T1000 (cell line): ENCODE measurements around the gene UBAC1.
"Not testable (repeated sequence)": the region's sequence is repeated elsewhere in the genome, so short reads cannot be mapped to it uniquely, and the experiment has no call there.

Experiments used
- DNase-seq: peaks from one replicate; lab custom pipeline; 2025; ENCODE audit warnings: mixed read lengths; lab: John Stamatoyannopoulos, UW

UBAC1 gene

DNA sequence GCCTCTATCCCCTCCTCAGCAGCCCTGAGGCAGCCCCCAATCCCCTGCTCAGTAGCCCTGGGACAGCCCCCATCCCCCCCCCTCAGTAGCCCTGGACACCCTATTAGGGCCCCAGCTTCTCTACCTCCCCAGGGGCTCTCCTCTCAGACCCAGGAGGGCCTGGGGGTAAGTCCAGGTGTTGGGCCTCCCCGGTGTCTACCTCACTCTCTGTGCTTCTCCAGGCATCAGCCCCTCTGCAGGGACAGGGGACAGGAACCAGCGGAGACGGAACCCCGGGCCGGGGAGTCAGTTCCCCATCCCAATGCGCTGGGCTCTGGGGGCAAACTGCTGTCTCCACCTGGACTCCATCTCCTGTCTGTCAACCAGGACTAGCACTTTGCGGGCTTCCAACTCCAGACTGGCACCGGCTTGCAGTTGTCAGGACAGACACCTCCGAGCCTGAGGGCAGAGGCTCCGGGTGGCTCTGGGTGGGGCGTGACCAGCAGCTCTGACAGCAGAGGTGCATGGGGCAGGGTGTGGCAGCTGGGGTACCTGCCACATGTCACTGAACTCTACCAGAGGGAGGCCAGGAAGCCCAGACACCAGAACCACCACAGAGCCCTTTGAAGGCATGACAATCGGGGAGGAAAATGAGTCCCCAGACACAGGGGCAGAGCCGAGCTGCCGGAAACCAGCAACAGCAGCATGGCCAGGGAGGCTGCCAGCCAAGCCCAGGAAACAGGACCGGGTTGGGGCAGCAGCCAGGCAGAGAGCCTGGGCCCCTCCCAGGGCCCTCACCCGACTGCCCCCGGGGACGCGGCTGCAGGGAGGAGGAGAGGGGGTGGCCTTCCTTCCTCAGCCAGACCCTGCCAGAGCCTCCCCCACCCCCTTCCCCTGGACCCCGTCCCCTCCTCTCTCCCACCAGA lies 17.7 kb upstream of the UBAC1 start:
- DNase-seq = no peak

DNA sequence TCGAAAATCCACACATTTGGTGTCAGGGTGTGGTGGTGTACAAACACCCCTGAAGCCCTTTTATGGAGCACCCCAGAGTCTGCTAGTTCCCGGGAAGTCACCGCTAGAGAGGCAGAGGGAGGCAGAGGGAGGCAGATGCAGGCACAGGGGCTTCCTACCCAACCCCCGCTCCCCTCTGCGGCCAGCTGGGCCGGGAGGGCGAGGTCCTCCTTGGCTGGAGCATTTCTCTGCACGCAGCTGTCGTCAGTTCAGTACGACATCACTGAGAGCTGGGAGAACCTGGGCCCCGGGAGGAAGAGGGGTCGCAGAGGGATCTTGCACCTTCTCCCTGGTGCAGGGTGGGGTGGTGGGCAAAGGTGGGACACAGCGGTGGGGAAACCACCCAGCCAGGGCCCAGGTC lies 15.8 kb upstream of the UBAC1 start:
- no peak for DNase-seq

DNA sequence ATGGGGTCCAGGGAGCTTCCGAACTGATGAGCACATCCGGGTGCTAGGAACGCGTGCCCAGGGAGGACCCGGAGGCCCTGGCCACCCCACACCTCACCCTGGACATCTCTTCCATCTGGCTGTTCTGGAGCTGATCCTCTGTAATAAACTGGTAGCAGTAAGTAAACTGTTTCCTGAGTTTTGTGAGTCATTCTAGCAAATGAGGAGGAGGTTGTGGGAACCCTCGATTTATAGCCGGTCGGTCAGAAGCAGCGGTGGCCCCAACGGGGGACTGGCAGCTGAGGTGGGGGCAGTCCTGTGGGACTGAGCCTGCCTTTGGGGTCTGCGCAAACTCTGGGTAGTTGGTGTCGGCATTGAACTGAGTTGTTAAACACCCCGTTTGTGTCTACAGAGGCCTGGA lies 15.4 kb upstream of the UBAC1 start:
- DNase-seq = no peak

DNA sequence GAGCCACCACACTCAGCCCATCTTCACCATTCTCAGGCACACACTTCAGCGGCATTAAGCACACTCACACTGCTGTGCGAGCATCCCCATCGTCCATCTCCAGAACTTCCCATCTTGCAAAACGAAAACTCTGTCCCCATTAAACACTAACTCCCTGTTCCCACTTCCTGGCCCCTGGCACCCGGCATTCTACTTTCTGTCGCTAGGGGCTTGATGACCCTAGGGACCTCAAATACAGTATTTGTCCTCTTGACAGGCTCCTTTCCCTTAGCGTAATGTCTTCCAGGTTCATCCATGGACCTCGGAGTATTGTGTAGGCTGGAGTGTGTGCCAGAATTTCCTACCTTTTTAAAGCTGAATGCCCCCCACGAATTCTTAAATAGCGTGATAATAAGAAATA lies 14.7 kb upstream of the UBAC1 start:
- no peak for DNase-seq

DNA sequence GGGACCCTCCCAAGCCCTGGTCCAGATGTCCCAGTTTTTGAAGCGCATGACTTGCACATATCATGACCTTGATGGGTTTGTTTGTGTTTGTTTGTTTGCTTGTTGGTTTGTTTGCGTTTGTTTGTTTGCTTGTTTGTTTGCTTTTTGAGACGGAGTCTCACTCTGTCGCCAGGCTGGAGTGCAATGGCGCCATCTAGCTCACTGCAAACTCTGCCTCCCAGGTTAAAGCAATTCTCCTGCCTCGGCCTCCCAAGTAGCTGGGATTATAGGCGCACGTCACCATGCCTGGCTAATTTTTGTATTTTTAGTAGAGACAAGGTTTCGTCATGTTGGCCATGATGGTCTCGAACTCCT lies 13.0 kb upstream of the UBAC1 start:
- DNase-seq = no peak

DNA sequence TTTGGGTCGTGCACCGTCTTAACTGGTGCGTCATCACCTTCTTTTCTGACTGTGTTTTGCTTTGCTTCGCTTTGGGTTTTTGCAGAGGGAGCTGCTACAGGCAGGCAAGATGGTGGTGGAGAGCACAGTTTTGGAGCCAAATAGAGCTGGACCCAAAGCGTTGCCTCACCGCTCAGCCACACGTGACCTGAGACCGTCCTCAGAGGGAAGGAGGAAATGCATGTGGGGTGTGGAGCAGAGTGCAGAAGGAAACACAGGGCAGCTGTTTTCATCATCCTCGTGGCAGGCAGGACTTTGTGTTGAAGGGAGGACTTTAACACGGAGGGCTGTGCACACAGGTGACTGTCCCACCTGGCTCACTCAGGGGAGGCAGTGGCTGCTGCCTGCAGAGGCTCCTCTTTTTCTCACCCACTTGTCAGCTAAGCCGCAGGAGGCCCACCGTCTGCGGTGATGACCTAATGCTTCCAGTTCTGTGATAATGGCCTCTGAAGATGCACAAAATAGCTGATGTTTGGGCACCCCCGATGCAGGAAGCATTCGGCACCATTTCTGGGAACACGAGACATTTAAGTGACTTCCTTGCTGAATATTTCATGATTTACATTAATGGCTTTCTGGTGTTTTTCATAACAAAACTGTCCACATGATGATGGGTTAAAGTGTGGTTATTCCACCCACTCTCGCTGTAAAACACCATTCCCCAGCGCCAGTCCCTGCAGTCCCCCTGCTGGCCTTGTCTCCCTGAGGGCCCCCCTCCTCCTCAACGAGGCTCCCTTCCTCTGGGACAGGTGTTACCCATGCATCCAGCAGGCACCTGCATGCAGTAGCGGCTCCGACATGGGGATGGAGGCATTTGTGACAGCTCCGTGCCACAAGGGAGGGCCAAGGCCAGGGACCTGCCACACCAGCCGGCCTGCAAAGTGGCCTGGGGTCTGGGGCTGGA lies 12.4 kb upstream of the UBAC1 start:
- DNase-seq = no peak

DNA sequence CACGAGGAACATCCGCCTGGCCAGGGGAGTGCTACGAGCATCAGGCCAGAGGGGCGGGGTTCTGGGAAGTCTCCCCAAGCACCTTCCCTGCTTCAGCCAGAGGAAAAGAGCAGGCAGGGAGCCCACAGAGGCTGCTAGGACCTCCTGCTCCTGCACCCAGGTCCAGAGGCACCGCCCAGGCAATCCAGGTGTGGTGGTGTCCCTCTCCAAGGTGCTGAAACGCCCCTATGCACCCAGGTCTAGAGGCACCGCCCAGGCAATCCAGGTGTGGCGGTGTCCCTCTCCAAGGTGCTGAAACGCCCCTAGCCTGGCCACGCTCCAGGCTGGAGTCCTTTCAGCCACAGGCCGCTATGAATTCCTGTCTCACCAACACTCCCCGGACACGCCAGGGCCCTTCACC lies 10.7 kb upstream of the UBAC1 start:
- no peak for DNase-seq

DNA sequence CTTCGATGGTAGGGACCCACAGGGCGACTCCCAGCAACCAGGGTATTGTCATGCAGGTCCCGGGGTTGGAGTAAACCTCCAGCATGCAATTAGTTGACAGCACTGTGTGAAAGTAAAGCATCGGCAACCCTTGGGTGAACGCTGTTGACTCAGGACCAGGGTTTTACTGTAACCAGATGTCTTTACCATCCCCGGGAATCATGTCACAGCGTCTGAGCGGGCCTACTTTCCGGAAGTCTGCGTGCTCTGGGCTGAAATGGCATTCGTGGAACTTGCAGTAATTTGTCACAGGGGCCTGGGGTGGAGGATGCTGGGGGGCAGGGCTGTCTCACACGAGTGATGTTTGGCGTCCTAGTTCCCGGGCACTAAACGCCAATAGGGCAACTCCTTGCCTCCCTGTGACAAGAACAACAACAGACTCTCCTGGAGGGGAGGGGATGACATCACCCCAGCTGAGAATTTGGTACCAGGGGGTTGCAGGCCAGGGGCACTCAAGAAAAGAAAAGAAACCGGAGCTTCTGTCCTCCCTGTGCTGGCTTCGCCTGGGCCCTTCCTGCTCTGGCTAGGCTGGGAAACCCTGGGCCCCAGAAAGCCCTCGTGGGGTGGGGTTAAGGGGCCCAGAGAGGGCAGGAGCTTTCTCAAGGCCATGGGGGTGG lies 10.1 kb upstream of the UBAC1 start:
- DNase-seq = no peak

DNA sequence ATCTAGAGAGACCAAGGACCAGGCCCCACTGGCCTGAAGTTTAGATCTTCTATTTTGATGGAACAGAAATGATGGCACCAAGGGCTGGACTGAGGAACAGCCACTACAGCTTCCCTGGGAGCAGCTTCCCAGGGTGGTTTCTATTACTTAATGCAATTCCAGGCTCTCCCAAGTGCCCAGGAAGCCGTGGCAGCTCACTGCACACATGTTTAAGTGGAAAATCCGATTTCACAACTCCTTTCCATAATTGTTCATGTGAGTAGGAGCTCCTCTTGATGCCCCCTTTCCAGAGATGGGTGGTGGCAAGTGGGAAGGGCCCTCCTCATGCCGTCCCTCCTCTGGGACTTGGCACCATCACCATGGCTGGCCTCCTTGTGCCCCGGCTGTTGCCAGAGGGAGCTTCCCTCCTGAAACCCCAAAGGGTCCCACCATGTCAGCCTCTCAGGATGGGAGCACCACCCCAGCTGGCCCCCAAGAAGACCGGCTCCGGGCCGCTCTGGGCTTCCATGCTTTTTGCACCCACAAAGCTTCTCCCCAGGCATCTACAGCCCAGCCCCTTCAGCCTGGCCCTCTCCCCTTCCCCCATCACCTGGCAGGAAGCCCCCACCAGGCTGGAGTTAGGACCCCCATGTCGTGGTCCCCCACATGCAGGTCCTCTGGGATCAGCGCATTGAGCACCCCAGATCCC lies 9.1 kb upstream of the UBAC1 start:
- DNase-seq = no peak

DNA sequence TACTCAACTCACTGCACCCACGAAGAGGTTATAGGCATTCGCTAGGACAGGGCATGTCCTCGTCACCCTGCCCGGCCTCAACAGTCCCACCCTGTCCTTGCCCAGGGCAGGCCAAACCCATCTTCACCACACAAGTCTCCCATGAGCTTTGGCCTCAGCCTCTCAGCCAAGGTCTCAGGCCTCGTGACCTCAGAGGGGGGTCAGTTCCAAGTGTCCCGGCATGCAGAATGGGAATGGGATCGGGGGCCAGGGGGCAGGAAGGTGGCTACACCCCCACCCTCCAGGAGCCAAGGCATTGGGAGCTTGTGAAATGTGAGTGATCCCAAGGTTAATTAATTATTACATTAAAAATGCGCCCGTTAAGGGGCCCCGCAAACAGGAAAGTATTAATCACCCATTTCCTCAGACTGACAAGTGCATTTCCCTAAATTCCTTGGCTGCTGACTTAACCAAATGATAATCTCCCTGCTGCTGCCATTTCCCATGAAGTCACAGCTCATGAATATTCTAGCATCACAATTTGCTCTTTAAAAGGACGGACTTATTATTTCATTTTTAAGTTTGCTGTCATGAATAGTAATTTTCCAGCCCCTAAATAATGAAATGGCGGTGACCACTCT lies 8.0 kb upstream of the UBAC1 start:
- no peak for DNase-seq

DNA sequence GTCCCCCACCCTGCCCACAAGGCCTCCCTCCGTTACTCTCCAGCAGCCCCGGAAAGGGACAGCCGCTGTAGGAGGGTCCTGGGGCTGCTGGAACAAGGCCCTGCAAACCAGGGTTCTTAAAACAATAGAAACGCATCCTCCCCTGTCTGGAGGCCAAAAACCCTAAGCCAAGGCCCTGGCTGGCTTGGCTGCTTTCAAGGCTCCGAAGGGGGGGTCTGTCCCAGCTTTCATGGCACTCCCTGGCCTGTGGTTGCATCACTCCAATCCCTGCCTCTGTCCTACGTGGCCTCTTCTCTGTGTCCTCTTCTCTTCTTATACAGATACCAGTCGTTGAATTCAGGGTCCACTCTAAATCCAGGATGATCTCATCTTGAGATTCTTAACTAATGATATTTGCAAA lies 7.4 kb upstream of the UBAC1 start:
- no peak for DNase-seq

DNA sequence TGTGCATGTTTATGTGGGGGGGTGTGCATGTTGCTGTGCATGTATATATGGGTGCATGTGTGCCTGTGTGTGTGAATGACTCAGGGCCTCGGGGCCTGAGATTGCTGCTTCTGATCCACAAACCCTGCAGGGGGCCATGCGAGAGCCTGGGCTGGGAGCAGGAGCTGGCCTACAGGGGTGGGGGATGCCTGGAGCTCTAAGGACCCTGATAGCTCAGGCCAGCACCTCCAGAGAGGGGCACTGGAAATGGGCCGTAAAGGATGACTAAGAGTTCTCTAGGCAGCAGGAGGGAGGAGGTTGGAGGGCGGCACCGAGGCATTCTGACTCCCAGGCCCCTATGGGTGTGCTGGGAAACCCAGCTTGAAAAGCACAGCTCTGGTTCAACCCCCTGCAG lies 6.9 kb upstream of the UBAC1 start:
- no peak for DNase-seq

DNA sequence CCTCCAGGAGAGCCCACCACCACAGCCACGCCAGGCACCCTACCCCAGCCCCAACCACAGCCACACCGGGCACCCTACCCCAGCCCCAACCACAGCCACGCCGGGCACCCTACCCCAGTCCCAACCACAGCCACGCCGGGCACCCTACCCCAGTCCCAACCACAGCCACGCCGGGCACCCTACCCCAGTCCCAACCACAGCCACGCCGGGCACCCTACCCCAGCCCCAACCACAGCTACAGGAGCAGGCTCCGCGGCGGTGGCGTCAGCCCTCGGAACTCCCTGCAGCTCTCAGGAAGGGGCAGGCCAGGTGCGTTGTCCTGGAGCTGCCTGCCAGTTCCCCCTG lies 5.7 kb upstream of the UBAC1 start:
- not testable (repeated sequence) for DNase-seq

DNA sequence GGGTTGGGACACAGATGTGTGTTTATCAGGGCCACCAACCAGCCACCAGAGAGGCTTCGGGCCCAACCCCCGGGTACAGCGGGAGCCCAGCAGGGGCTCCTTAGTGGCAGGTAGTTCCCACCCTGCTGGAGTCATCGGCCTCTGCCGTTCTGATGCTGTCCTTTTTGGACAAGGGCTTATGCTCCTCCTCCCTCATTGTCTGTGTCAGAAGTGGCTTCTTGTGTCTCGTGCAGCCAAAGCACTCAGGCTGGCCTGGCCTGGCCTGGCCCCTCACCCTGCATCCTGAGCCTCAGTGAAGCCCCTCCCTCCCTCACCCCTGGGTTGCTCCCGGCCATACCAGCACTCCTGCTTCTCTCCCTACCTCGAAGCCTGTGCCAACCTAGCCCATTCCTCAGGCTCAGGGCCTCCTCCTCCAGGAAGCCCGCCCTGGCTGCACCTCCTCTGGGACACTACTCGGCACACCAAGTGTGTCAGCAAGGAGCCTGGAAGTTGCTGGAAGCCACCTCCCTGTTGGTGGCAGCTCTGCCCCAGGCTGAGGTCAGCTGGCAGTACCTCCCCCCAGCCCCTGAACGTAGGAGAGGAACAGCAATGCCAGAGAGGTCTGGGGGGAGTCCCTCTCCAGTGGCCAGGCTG lies 4.1 kb upstream of the UBAC1 start:
- DNase-seq = no peak

DNA sequence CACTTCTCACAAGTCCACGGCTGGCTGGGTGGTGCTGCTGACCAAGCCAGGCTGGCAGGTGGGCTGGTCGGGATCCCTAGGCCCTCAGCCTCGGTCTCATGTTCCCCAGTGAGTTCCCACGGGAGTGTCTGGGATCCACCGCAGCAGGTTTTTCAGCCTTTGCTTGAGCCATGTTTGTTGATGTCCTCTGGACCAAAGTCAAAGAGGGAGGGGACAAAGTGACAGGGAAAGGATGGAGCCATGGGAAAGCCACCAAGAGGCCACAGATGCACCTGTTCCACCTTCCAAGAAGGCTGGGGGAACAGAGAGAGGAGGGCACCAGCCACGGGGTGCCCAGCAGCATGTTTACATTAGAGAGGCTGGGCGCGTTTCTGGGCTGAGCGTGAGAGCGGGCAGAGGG lies 2.8 kb upstream of the UBAC1 start:
- no peak for DNase-seq

DNA sequence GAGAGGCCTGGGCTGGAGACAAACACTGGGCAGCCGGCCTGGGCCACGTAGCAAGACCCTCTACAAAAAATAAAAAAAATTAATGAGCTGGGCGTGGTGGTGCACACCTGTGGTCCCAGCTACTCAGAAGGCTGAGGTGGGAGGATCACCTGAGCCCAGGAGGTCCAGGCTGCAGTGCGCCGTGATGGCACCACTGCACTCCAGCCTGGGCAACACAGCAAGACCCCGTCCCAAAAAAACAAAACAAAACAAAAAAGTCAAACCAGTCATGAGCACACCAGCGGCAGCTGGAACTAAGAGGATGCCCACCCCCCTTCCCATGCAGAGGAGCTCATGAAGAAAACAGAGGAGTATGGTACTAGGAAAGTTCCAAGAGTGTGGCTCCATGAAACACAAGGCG lies 2.2 kb upstream of the UBAC1 start:
- no peak for DNase-seq

DNA sequence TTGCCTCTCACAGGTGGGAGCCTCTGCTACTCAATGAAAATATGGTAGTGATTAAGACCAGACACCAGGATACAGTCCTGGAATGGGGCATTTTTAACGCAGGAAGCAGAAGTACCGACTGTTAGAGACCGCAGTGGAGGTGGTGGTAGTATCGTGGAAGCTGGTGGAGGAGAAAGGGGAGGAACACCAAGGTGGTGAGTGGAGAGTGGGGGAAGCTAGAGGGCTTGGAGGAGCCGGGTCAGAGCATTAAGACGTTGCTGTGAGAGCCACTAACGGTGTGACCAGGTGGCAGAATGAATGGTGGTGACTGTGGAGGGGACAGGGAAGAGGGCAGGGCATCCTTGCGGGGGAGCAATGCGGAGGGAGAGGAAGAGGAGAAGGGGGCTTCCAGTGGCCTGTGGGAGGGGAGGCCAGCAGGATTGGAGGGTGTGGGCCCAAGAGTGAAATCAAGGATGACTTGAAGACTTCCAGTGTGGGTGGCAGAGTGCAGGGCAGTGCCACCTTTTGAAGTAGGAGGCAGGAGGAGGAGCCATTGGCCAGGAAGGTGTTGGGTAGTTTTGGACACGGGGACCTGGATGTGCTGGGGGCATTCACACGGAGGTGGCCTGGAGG lies 1.6 kb upstream of the UBAC1 start:
- no peak for DNase-seq

DNA sequence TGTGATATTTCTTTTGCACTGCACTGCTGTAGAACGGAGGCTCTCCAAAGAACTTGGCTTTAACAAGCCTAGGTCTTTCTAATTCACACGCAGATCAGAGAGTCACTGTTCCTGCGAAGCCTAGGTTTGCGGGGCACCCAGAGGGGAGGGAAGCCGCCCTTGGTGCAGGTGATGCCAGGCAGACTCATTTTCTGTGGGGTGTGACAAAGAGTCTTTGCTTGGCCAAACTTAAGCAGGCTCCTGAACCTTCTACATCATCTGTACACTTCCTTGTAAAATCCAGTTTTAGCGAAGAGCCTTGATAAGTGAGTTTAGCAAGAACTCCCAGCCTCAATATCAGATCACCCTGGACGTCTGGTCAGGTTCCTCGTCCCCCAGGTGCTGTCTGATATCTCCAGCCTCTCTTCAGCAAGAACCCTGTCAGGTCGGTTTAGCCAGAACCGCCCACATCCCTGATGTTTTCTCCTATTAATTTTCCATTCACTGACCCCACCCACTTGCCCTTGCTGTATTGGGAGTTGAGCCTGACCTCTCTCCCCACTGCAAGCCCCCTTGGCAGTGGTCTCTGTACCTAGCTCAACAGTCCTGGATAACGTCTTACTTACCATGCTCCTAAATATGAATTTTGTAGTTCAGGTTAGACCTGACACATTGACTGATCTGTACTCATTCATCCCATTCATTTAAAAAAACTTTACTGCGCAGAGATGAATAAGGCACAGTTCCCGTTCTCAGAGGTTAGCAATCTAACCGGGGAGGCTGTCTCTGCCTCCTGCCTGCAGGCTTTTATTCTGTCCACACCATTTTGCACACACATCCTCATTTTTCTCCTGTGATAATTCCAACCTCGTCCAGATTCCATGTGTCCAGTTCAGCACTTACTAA lies 880 bp upstream of the UBAC1 start:
- no peak for DNase-seq

DNA sequence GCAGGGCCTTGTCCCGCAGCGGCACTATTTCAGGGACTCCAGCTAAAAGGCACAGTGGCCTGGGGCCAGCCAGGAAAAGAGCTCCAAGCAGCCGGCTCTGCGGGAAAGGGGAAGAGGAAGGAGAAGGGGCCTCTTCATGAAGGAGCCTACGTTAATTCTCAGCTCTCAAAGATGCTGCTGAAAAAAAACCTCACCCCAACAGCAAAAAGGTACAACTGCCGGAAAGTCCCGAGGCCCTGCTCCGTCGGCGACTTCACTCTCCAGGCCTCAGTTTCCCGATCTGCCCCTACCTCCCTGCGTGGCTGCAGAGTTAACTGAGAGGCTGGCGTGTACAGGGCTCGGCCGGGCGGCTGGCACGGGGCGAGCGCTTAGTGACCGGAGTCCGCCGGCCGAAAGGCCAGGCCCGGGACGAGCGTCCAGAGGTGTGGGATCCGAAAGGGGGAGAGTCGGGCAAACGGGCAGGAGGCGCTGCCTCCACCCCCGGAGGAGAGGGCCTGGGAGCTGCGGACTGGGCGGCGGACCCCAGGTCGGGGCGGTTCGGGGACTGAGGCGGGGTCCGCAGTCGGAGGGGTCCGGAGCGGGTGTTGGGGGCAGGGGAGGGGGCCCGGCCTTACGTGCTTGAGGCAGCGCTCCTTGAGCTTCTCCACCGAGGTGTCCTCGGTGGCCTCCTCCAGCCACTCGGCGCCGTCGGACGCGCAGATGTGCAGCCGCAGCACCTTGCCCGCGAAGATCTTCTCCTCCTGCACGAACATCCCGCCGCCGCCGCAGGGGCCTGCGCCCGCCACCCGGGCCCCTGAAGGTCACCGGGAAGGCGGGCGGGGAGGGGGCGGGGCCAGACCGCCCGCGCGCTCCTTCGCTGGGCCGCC lies 529 bp downstream of the UBAC1 start:
- no peak for DNase-seq
